Thymus (tissue), 11 donors: ENCODE data around the gene ITGA1. TPM values are rescaled to one million over a fixed set of nuclear protein-coding genes. Genes with fewer than 3 reads are reported as not detected.

Source experiments
- DNase-seq, 9 donors: peaks; one replicate each; pipeline ENCODE4 v3.0.0-alpha.2; 2013; ENCODE audit warnings: low spot score in 9 of 9, low read depth in 6 of 9, missing footprints in 1 of 9
- H3K27ac ChIP-seq, 2 donors: one replicate each; pipeline ENCODE4 v1.5.1; 2013; ENCODE audit warnings: control low read depth in 1 of 2, low read depth in 1 of 2, low read length in 1 of 2, mild to moderate bottlenecking in 1 of 2, moderate library complexity in 1 of 2
- H3K27me3 ChIP-seq, 2 donors: one replicate each; pipeline ENCODE4 v1.5.1; 2013; ENCODE audit warnings: low read length in 1 of 2; ENCODE audit not compliant: control insufficient read depth in 2 of 2, insufficient read depth in 1 of 2
- H3K36me3 ChIP-seq, 2 donors: one replicate each; pipeline ENCODE4 v1.5.1; 2013; ENCODE audit warnings: low read length in 1 of 2, mild to moderate bottlenecking in 1 of 2, moderate library complexity in 1 of 2; ENCODE audit not compliant: control insufficient read depth in 2 of 2, insufficient read depth in 2 of 2
- H3K4me1 ChIP-seq, 2 donors: one replicate each; pipeline ENCODE4 v1.5.1; 2013; ENCODE audit warnings: low read length in 2 of 2; ENCODE audit not compliant: control insufficient read depth in 2 of 2, insufficient read depth in 2 of 2
- H3K4me3 ChIP-seq, 2 donors: one replicate each; pipeline ENCODE4 v1.5.1; 2013; ENCODE audit warnings: low read length in 2 of 2, control low read depth in 1 of 2, mild to moderate bottlenecking in 1 of 2
- H3K9me3 ChIP-seq, 2 donors: one replicate each; pipeline ENCODE4 v1.5.1; 2013; ENCODE audit warnings: low read length in 1 of 2, mild to moderate bottlenecking in 1 of 2; ENCODE audit not compliant: control insufficient read depth in 2 of 2, insufficient read depth in 1 of 2
- WGBS: extraction: QIAGEN DNeasy Blood & Tissue Kit; methylation state at CpG from one replicate; pipeline ENCODE4 v1.1.7; 2013; 5-methylcytosine and 5-hydroxymethylcytosine counted together
- polyA plus RNA-seq: library from polyadenylated mRNA; stranded (reverse); fragments of 200-250 nt; gene quantifications from one replicate; pipeline ENCODE4 v1.2.3, GENCODE V29; 2013
- total RNA-seq: library from RNA; stranded (reverse); fragments of 120-200 nt; gene quantifications from one replicate; pipeline ENCODE4 v1.2.4, GENCODE V29; 2013
- donor health status: healthy.

ITGA1 gene
- total and polyA plus RNA-seq, 2 donors: 4.7 to 9.5 TPM

DNA sequence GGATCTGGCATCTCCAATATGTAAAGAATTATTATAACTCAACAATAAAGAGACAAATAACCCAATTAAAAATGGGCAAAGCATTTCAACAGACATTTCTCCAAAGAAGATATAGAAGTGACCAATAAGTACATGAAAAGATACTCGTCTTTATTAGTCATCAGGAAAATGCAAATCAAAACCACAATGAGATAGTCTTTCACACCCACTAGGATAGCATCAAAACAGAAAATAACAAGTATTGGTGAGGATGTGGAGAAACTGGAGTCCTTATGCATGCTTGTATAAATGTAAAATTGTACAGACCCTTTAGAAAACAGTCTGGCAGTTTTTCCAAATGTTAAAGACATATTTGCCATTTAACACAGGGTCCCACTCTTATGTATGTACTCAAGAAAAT lies 39.1 kb upstream of the ITGA1 start:
- DNase-seq: no peak
- peaks cover 0 to 1% of the 10 kb centered on the region in 2 donors for H3K4me1 ChIP-seq
- no peaks in the 10 kb centered on the region for H3K9me3 ChIP-seq
- no peaks in the 10 kb centered on the region for H3K27me3 ChIP-seq
- H3K27ac ChIP-seq: no peak overlapping the region
- no peaks in the 10 kb centered on the region for H3K36me3 ChIP-seq
- H3K4me3 ChIP-seq: no peak overlapping the region
- WGBS: 89% methylated on average over 1 of the region's 1 CpG

DNA sequence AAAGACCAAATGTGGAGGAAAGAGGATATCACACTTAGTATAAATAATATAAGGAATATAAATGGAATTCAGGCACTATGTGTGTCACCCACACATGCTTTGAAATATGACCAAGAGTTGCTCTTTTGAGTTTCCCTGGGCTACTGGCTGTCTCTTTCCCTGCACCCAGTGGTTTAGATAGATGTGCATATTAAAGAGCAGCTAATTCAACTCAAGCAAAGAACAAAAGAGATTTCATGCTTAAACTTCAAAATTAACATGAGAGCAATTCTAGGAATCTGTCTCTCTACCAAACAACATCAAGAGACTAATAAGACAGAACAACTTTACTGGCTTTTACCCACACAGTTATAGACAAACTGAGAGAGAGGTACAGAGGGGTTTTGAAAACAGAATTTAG lies 38.0 kb upstream of the ITGA1 start:
- Histone ChIP-seq H3K27ac (no peak overlapping the region), H3K4me1 (no peaks in the 10 kb centered on the region), H3K4me3 (no peak overlapping the region), H3K27me3 (no peaks in the 10 kb centered on the region), H3K36me3 (no peaks in the 10 kb centered on the region), H3K9me3 (no peaks in the 10 kb centered on the region)
- no peak for DNase-seq

DNA sequence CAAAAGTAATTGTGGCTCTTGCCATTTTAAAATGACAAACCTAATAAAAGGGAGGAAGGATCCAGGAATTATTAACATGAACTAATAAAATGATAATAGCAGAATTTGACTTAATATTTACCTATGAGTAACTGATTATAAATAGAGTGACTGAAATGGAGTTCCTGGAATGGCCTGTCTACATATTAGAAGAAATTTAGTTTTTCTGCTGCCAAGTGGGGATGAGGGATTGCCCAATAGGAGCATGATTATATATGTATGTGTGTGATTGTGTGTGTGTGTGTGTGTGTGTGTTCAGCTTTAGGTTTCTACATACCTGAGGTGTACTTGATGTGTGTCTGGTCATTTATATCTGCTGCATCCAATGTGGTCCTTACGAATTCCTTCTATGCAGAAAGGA lies 36.6 kb upstream of the ITGA1 start:
- 93% methylated on average over 1 of the region's 1 CpG for WGBS
- H3K27ac ChIP-seq: no peak overlapping the region
- no peak for DNase-seq
- no peak overlapping the region for H3K4me3 ChIP-seq
- no peaks in the 10 kb centered on the region for H3K4me1 ChIP-seq
- no peaks in the 10 kb centered on the region for H3K36me3 ChIP-seq
- no peaks in the 10 kb centered on the region for H3K27me3 ChIP-seq
- no peaks in the 10 kb centered on the region for H3K9me3 ChIP-seq

DNA sequence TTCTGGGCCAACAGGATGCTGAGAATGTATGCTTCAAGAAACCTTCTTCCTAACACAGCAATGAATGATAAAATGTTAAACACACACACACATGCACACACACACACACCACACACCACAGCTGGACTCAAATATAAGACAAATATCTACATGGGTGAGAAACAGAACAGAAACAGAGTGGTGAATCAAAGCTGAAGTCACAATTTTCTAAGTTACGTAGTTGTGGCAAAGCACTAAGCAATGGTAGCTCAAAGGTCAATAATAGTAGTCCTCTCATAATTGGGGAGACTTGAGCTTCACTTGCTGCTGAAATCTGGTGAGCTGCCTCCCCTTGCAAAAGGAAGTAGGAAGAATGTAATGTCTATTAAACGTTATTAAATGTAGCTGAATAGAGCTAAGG lies 33.7 kb upstream of the ITGA1 start:
- Histone ChIP-seq H3K4me3 (no peak overlapping the region), H3K27ac (no peak overlapping the region), H3K4me1 (no peaks in the 10 kb centered on the region), H3K9me3 (no peaks in the 10 kb centered on the region), H3K27me3 (no peaks in the 10 kb centered on the region), H3K36me3 (no peaks in the 10 kb centered on the region)
- no peak for DNase-seq
- 97% methylated on average over 2 of the region's 2 CpGs for WGBS

DNA sequence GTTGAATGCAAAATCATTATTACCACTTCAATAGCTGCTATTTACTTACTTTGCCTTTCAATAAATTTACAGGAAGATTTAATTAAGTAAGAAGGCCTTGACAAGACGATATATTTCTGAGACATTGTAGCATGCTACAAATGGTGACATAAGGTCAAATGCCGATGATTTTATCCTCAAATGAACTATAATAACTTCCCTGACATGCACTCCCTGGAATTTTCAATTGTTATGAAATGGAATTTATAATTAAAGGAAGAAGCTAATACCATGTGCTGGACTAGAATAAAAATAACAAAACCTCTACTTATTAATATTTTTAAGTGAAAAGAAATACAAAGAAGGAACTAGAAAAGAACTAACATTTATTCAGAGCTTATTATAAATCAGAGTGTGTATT lies 30.2 kb upstream of the ITGA1 start:
- Histone ChIP-seq H3K4me1 (no peaks in the 10 kb centered on the region), H3K27ac (no peak overlapping the region), H3K27me3 (no peaks in the 10 kb centered on the region), H3K9me3 (no peaks in the 10 kb centered on the region), H3K36me3 (no peaks in the 10 kb centered on the region), H3K4me3 (no peak overlapping the region)
- 95% methylated on average over 2 of the region's 2 CpGs for WGBS
- DNase-seq: no peak

DNA sequence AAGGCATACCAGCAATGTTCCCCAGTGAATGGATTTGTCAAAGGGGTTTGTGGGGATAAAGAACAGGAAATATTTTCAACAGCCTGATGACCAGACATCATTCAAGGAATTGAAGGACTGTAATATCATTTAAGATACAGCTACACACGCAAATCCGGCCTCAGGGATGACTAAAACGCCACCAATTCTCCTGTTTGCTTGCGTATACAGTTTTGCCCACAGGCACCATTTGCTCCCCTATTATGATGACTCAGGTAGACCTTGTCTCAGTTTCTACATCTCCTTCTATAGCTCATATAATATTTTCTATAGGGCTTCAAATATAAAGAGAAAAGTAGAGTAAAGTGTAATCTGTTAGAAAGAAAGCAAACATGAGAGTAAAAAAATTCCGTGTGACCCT lies 29.7 kb upstream of the ITGA1 start:
- H3K27ac ChIP-seq: no peak overlapping the region
- no peak for DNase-seq
- no peaks in the 10 kb centered on the region for H3K4me1 ChIP-seq
- 98% methylated on average over 5 of the region's 5 CpGs for WGBS
- no peaks in the 10 kb centered on the region for H3K9me3 ChIP-seq
- H3K27me3 ChIP-seq: no peaks in the 10 kb centered on the region
- no peaks in the 10 kb centered on the region for H3K36me3 ChIP-seq
- H3K4me3 ChIP-seq: no peak overlapping the region

DNA sequence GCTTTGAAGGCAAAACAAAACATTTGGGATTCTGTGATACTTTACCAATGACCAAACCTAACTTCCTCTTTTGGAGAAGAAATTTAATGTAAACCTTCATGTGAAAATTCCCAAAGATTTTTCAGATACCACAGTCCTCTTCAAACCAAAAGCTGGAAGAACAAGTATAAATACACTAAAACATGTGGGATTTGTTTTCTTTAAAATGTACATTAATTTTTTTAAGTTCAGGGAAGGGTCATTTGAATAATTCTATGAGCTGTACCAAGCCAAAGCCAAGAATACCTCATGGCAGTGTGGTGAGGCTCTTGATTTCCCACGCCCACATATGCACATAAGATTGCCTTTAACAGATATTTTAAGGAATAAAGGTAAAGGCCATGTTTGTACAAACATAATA lies 28.4 kb upstream of the ITGA1 start:
- H3K4me3 ChIP-seq: no peak overlapping the region
- no peaks in the 10 kb centered on the region for H3K9me3 ChIP-seq
- no peak for DNase-seq
- no peaks in the 10 kb centered on the region for H3K36me3 ChIP-seq
- H3K4me1 ChIP-seq: no peaks in the 10 kb centered on the region
- WGBS: 99% methylated on average over 1 of the region's 1 CpG
- H3K27ac ChIP-seq: no peak overlapping the region
- no peaks in the 10 kb centered on the region for H3K27me3 ChIP-seq

DNA sequence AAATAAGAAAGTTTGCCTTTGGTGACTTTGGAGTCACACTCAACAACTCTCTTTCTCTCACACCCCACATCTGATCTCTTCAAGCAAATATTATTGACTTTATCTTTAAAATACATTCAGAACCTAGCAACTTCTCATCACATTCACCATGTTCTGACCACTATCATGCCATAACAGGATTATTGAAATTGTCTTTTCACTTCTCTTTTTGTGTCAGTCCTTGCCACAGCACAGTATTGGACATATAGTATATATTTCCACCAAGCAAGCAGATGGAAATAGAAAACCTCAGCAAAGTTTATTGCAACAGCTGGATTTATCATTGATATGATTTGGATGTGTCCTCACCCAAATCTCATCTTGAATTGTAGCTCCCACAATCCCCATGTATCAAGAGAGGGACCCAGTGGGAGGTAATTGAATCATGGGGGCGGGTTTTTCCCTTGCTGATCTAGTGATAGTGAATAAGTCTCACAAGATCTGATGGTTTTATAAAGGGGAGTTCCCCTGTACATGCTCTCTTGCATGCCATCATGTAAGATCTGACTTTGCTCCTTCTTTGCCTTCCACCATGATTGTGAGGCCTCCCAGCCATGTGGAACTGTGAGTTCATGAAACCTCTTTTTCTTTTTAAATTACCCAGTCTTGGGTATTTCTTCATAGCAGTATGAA lies 26.9 kb upstream of the ITGA1 start:
- H3K27ac ChIP-seq: no peak overlapping the region
- H3K9me3 ChIP-seq: no peaks in the 10 kb centered on the region
- WGBS: 88% methylated on average over 1 of the region's 1 CpG
- no peaks in the 10 kb centered on the region for H3K27me3 ChIP-seq
- DNase-seq: no peak
- H3K4me1 ChIP-seq: no peaks in the 10 kb centered on the region
- H3K4me3 ChIP-seq: no peak overlapping the region
- H3K36me3 ChIP-seq: no peaks in the 10 kb centered on the region

DNA sequence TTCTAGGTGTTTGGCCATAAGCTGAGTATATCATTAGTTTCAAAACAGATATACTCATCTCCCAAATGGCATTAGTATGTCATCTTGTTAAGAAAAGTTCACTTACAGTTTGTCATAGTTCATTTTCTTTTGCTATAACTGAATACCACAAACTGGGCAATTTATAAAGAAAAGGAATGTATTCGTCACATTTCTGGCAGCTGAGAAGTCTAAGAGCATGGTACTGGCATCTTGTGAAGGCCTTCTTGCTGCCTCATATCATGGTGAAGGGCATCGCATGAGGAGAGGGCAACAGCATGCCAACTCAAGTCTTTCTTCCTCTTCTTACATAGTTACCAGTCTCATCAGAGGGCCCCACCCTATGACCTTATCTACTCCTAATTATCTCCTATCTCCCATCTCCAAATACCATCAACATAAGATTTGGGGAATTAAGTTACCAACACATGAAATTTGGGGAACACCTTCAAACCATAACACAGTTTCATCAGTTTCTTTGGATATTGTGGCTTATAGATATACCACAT lies 20.4 kb upstream of the ITGA1 start:
- Histone ChIP-seq H3K4me3 (no peak overlapping the region), H3K36me3 (no peaks in the 10 kb centered on the region), H3K27ac (no peak overlapping the region), H3K27me3 (no peaks in the 10 kb centered on the region), H3K9me3 (no peaks in the 10 kb centered on the region), H3K4me1 (peaks cover 0 to 10% of the 10 kb centered on the region in 2 donors)
- 98% methylated on average over 2 of the region's 2 CpGs for WGBS
- no peak for DNase-seq
